HTR-8/SVneo (cell line): ENCODE data around the gene ATF7IP.

Experiments
- DNase-seq: peaks from one replicate; pipeline ENCODE4 v3.0.0; 2011; ENCODE audit warnings: low spot score, mixed read lengths; ENCODE audit not compliant: insufficient read length
- FAIRE-seq: peaks from 2 replicates; lab custom pipeline; 2011; peaks lifted over from hg19 to GRCh38; lab: Jason Lieb, UNC

ATF7IP gene

GRCh38 chr12:14471497-14471896 is 106.0 kb downstream of the ATF7IP start:
- FAIRE-seq = no peak
- no peak for DNase-seq

- no peak for FAIRE-seq
- DNase-seq = no peak
These were observed 108.3 kb downstream of the ATF7IP start for GRCh38 chr12:14473707-14474287.

GRCh38 chr12:14479004-14479403 is 113.5 kb downstream of the ATF7IP start:
- no peak for DNase-seq
- FAIRE-seq = no peak

GRCh38 chr12:14481201-14481600 is 115.7 kb downstream of the ATF7IP start:
- DNase-seq (no peak), FAIRE-seq (no peak)

GRCh38 chr12:14482361-14482760 is 116.9 kb downstream of the ATF7IP start:
- no peak for DNase-seq
- FAIRE-seq = no peak

- FAIRE-seq (no peak), DNase-seq (no peak)
These were observed 117.4 kb downstream of the ATF7IP start for GRCh38 chr12:14482886-14483285.

- FAIRE-seq (no peak), DNase-seq (no peak)
These were observed 129.8 kb downstream of the ATF7IP start for GRCh38 chr12:14495326-14495725.

GRCh38 chr12:14505626-14506596 is 140.4 kb downstream of the ATF7IP start:
- no peak for DNase-seq
- no peak for FAIRE-seq

- FAIRE-seq = no peak
- no peak for DNase-seq
These were observed 145.1 kb downstream of the ATF7IP start for GRCh38 chr12:14510574-14510973.

GRCh38 chr12:14514154-14514842 is 148.8 kb downstream of the ATF7IP start:
- FAIRE-seq (no peak), DNase-seq (peak; percentile 2)

- FAIRE-seq = no peak
These were observed 149.5 kb downstream of the ATF7IP start for GRCh38 chr12:14514946-14515345.

GRCh38 chr12:14521822-14522221 is 156.3 kb downstream of the ATF7IP start:
- DNase-seq = no peak
- FAIRE-seq = no peak

More at GRCh38 chr12:14514946-14515345, 149.5 kb downstream of the ATF7IP start:
- DNase-seq = no peak

- DNase-seq (no peak), FAIRE-seq (no peak)
These were observed 160.5 kb downstream of the ATF7IP start for GRCh38 chr12:14525964-14526363.

GRCh38 chr12:14532152-14532551 is 166.7 kb downstream of the ATF7IP start:
- no peak for FAIRE-seq

GRCh38 chr12:14537088-14537487 is 171.6 kb downstream of the ATF7IP start:
- DNase-seq (no peak), FAIRE-seq (no peak)

More at GRCh38 chr12:14532152-14532551, 166.7 kb downstream of the ATF7IP start:
- DNase-seq = no peak

GRCh38 chr12:14540801-14541462 is 175.4 kb downstream of the ATF7IP start:
- FAIRE-seq (no peak), DNase-seq (no peak)

GRCh38 chr12:14545144-14546124 is 180.0 kb downstream of the ATF7IP start:
- no peak for DNase-seq

GRCh38 chr12:14547571-14547970 is 182.1 kb downstream of the ATF7IP start:
- FAIRE-seq (no peak), DNase-seq (no peak)

More at GRCh38 chr12:14545144-14546124, 180.0 kb downstream of the ATF7IP start:
- FAIRE-seq = no peak

GRCh38 chr12:14548609-14549008 is 183.1 kb downstream of the ATF7IP start:
- FAIRE-seq (no peak), DNase-seq (no peak)
